ENCODE results near the gene CFDP1.

GRCh38 chr16:75341564-75342307 lies 91.6 kb downstream of the CFDP1 start:
- TF ChIP-seq, protein P1, sequence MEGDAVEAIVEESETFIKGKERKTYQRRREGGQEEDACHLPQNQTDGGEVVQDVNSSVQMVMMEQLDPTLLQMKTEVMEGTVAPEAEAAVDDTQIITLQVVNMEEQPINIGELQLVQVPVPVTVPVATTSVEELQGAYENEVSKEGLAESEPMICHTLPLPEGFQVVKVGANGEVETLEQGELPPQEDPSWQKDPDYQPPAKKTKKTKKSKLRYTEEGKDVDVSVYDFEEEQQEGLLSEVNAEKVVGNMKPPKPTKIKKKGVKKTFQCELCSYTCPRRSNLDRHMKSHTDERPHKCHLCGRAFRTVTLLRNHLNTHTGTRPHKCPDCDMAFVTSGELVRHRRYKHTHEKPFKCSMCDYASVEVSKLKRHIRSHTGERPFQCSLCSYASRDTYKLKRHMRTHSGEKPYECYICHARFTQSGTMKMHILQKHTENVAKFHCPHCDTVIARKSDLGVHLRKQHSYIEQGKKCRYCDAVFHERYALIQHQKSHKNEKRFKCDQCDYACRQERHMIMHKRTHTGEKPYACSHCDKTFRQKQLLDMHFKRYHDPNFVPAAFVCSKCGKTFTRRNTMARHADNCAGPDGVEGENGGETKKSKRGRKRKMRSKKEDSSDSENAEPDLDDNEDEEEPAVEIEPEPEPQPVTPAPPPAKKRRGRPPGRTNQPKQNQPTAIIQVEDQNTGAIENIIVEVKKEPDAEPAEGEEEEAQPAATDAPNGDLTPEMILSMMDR (IDR thresholded peaks at IDR 0.05; ENCODE audit: low read depth, low read length) = no peak
- no peak for TF ChIP-seq EZH2phosphoT487 (IDR thresholded peaks at IDR 0.05; ENCODE audit: low read depth)

Data from OCI-LY3 (cell line).